Measurements from ENCODE around the gene NPBWR2.

Gene NPBWR2

GRCh38 chr20:64062276-64062595 lies 45.1 kb downstream of the NPBWR2 start:
- Histone ChIP-seq H3K9ac (ENCODE audit: low read length in 2 of 2) (peak overlapping the region; percentile 78 to 81), H3K9me3 (ENCODE audit: control insufficient read depth in 2 of 2, low read length in 2 of 2) (no peaks in the 10 kb centered on the region), H3K27me3 (ENCODE audit: control insufficient read depth in 1 of 2, insufficient read depth in 2 of 2, low read length in 2 of 2) (peaks cover 3% of the 10 kb centered on the region in 2 donors), H3K36me3 (ENCODE audit: control insufficient read depth in 2 of 2, insufficient read depth in 2 of 2, low read length in 2 of 2) (no peaks in the 10 kb centered on the region), H3K4me1 (ENCODE audit: control insufficient read depth, insufficient read depth, low read length) (peaks cover 29% of the 10 kb centered on the region), H3K4me3 (ENCODE audit: low read length in 2 of 2) (peak overlapping the region; percentile 83 to 87), H3K27ac (ENCODE audit: low read length) (peak overlapping the region; percentile 79)

DNA sequence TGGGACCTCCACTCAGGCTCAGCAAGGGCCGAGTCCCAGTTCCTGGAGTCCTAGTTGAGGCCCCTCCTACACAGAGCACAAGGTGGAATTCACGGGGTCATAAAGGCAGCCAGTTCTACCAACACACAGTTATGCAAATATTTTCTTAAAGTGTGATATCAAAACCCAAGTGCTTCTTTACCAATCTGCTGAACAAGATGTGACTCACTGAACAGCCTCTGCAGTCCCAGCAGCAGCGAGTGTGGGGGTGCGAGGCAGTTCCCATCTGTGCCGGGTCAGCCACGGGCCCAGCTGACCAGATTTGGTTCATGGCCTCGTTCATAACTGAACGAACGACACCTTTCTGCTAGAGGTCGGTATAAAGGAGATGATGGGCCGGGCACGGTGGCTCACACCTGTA lies 48.8 kb downstream of the NPBWR2 start:
- peaks cover 12% of the 10 kb centered on the region for H3K4me1 ChIP-seq (ENCODE audit: control insufficient read depth, insufficient read depth, low read length)
- H3K27me3 ChIP-seq (ENCODE audit: control insufficient read depth in 1 of 2, insufficient read depth in 2 of 2, low read length in 2 of 2), result peaks cover 12 to 16% of the 10 kb centered on the region in 2 donors
- no peaks in the 10 kb centered on the region for H3K36me3 ChIP-seq (ENCODE audit: control insufficient read depth in 2 of 2, insufficient read depth in 2 of 2, low read length in 2 of 2)
- no peaks in the 10 kb centered on the region for H3K9me3 ChIP-seq (ENCODE audit: control insufficient read depth in 2 of 2, low read length in 2 of 2)
- H3K27ac ChIP-seq (ENCODE audit: low read length), result no peak overlapping the region
- H3K4me3 ChIP-seq (ENCODE audit: low read length in 2 of 2), result no peak overlapping the region
- no peak overlapping the region for H3K9ac ChIP-seq (ENCODE audit: low read length in 2 of 2)

- Histone ChIP-seq H3K9ac (ENCODE audit: low read length in 2 of 2) (no peak overlapping the region), H3K36me3 (ENCODE audit: control insufficient read depth in 2 of 2, insufficient read depth in 2 of 2, low read length in 2 of 2) (no peaks in the 10 kb centered on the region), H3K4me3 (ENCODE audit: low read length in 2 of 2) (peak overlapping the region in 1 of 2 donors; percentile 15), H3K9me3 (ENCODE audit: control insufficient read depth in 2 of 2, low read length in 2 of 2) (no peaks in the 10 kb centered on the region), H3K4me1 (ENCODE audit: control insufficient read depth, insufficient read depth, low read length) (peaks cover 13% of the 10 kb centered on the region), H3K27ac (ENCODE audit: low read length) (no peak overlapping the region), H3K27me3 (ENCODE audit: control insufficient read depth in 1 of 2, insufficient read depth in 2 of 2, low read length in 2 of 2) (peaks cover 16 to 17% of the 10 kb centered on the region in 2 donors)
These were observed 49.5 kb downstream of the NPBWR2 start for GRCh38 chr20:64057628-64058498.

DNA sequence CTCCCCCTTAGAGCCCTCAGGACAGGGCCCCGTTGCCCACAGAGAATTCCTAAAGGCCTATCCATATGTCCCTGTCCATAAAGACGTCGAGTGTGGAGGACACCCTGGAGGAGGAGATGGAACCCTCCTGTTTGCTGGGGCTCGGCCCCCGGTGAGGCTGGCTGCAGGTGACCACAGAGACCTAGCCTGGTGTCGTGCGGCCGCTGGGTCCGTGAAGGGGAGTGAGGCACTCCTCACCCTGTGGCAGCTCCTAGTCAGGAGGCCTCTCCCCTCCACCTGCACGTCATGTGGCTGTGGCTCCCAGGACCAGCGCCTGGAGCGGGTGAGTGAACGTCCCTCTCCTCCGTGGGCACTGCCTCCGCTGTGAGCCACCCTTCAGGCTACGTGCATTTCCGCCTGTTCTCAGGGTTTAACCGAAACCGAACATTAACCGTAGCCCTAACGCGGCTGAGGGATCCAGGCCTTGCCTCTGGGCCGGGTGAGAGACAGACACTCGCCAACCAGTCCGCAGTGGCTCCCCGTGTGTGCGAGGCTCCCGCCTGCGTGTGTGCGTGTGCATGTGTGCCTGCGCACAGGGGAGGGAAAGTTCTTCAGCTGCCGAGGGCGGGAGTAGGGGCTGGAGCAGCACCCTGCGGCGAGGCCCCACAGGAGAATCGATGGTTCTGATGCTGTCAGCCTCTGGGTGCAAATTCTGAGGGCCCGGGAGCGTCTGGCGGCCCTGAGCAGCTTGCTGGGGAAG lies 50.3 kb downstream of the NPBWR2 start:
- Histone ChIP-seq H3K4me3 (ENCODE audit: low read length in 2 of 2) (peak overlapping the region in 1 of 2 donors; percentile 15), H3K9me3 (ENCODE audit: control insufficient read depth in 2 of 2, low read length in 2 of 2) (no peaks in the 10 kb centered on the region), H3K4me1 (ENCODE audit: control insufficient read depth, insufficient read depth, low read length) (peaks cover 5% of the 10 kb centered on the region), H3K36me3 (ENCODE audit: control insufficient read depth in 2 of 2, insufficient read depth in 2 of 2, low read length in 2 of 2) (no peaks in the 10 kb centered on the region), H3K9ac (ENCODE audit: low read length in 2 of 2) (no peak overlapping the region), H3K27ac (ENCODE audit: low read length) (no peak overlapping the region), H3K27me3 (ENCODE audit: control insufficient read depth in 1 of 2, insufficient read depth in 2 of 2, low read length in 2 of 2) (peaks cover 19 to 20% of the 10 kb centered on the region in 2 donors)

- H3K27me3 ChIP-seq (ENCODE audit: control insufficient read depth in 1 of 2, insufficient read depth in 2 of 2, low read length in 2 of 2), result peaks cover 24 to 25% of the 10 kb centered on the region in 2 donors
- H3K27ac ChIP-seq (ENCODE audit: low read length), result no peak overlapping the region
- no peaks in the 10 kb centered on the region for H3K9me3 ChIP-seq (ENCODE audit: control insufficient read depth in 2 of 2, low read length in 2 of 2)
- H3K9ac ChIP-seq (ENCODE audit: low read length in 2 of 2), result no peak overlapping the region
- H3K4me1 ChIP-seq (ENCODE audit: control insufficient read depth, insufficient read depth, low read length), result peaks cover 4% of the 10 kb centered on the region
- no peaks in the 10 kb centered on the region for H3K36me3 ChIP-seq (ENCODE audit: control insufficient read depth in 2 of 2, insufficient read depth in 2 of 2, low read length in 2 of 2)
- no peak overlapping the region for H3K4me3 ChIP-seq (ENCODE audit: low read length in 2 of 2)
These were observed 50.8 kb downstream of the NPBWR2 start for GRCh38 chr20:64056639-64056888.

GRCh38 chr20:64055893-64056638 lies 51.3 kb downstream of the NPBWR2 start:
- H3K4me3 ChIP-seq (ENCODE audit: low read length in 2 of 2), result no peak overlapping the region

DNA sequence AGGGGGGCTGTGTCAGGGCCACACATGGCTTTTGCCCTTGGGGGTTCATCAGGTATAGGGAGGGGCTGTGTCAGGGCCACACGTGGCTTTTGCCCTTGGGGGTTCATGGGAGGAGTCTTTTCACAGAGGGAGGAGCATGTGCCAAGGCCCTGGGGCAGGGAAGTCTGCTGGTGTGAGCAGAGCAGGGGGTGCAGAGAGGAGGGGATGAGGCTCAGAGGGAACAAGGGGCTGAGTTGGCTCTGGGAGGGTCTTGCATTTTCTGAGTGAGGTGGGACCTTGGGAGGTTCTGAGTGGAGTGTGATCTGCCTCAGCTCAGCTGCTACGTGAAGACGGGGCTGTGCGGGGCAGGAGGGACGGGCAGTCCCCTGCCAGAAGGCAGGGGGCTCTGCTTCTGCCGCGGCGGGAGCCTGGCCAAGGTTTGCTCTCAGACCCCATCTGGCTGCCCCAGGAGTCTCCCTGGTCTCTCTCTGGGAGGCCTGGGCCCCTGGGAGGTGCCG lies 51.9 kb downstream of the NPBWR2 start:
- no peak overlapping the region for H3K9ac ChIP-seq (ENCODE audit: low read length in 2 of 2)

More at GRCh38 chr20:64055893-64056638, 51.3 kb downstream of the NPBWR2 start:
- Histone ChIP-seq H3K36me3 (ENCODE audit: control insufficient read depth in 2 of 2, insufficient read depth in 2 of 2, low read length in 2 of 2) (no peaks in the 10 kb centered on the region), H3K9ac (ENCODE audit: low read length in 2 of 2) (no peak overlapping the region), H3K4me1 (ENCODE audit: control insufficient read depth, insufficient read depth, low read length) (peaks cover 4% of the 10 kb centered on the region), H3K27ac (ENCODE audit: low read length) (no peak overlapping the region), H3K27me3 (ENCODE audit: control insufficient read depth in 1 of 2, insufficient read depth in 2 of 2, low read length in 2 of 2) (peaks cover 25 to 30% of the 10 kb centered on the region in 2 donors), H3K9me3 (ENCODE audit: control insufficient read depth in 2 of 2, low read length in 2 of 2) (no peaks in the 10 kb centered on the region)

DNA sequence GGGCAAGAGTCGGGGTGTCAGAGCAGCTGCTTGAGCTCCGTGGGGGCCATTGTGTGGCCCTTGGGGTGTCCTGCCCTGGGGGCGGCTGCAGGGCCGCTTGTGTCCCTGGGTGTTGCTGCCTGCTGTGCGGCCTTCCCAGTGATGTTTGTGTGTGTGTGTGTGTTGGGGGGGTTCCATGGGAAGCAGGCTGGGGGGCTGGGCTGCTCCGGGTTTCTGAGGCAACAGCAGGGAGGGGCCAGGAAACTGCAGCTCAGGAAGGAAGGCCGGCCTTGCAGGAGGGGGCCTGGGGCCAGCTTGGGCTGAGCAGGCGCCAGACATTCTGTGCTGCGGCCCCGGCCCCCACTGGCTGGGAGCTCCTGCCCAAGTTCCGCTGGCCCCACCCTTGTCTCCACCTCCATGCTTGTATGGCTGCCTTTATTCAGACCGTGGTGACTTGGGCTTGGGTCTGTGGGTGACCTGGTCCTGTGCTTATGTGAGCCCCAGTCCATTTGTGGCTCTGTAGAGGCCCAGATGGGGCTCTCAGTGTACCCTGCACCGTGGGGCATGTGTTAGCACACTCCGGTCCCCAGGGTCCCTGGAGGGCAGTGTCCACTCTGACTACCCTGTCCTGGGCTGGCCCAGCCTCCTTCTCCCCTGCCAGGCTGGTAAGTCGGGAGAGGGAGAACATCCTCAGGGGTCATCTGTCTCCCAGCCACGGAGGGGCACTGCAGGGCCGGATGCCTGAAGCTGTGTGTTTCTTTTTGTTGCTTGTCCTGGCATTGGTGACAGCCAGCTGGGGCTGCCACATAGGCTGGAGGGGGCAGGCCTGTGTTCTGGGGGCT lies 53.3 kb downstream of the NPBWR2 start:
- Histone ChIP-seq H3K4me1 (ENCODE audit: control insufficient read depth, insufficient read depth, low read length) (peaks cover 4% of the 10 kb centered on the region), H3K36me3 (ENCODE audit: control insufficient read depth in 2 of 2, insufficient read depth in 2 of 2, low read length in 2 of 2) (no peaks in the 10 kb centered on the region), H3K4me3 (ENCODE audit: low read length in 2 of 2) (no peak overlapping the region), H3K9ac (ENCODE audit: low read length in 2 of 2) (peak overlapping the region in 1 of 2 donors; percentile 13), H3K27ac (ENCODE audit: low read length) (no peak overlapping the region), H3K27me3 (ENCODE audit: control insufficient read depth in 1 of 2, insufficient read depth in 2 of 2, low read length in 2 of 2) (peaks cover 39 to 44% of the 10 kb centered on the region in 2 donors), H3K9me3 (ENCODE audit: control insufficient read depth in 2 of 2, low read length in 2 of 2) (no peaks in the 10 kb centered on the region)

More for the DNA sequence above, 51.9 kb downstream of the NPBWR2 start:
- peaks cover 4% of the 10 kb centered on the region for H3K4me1 ChIP-seq (ENCODE audit: control insufficient read depth, insufficient read depth, low read length)
- H3K27me3 ChIP-seq (ENCODE audit: control insufficient read depth in 1 of 2, insufficient read depth in 2 of 2, low read length in 2 of 2), result peaks cover 31 to 36% of the 10 kb centered on the region in 2 donors
- H3K36me3 ChIP-seq (ENCODE audit: control insufficient read depth in 2 of 2, insufficient read depth in 2 of 2, low read length in 2 of 2), result no peaks in the 10 kb centered on the region
- H3K9me3 ChIP-seq (ENCODE audit: control insufficient read depth in 2 of 2, low read length in 2 of 2), result no peaks in the 10 kb centered on the region
- H3K4me3 ChIP-seq (ENCODE audit: low read length in 2 of 2), result no peak overlapping the region
- H3K27ac ChIP-seq (ENCODE audit: low read length), result no peak overlapping the region
